ENCODE data around the gene SLFN5. TPM values are rescaled to one million over a fixed set of nuclear protein-coding genes. Genes with fewer than 3 reads are reported as not detected.

Gene SLFN5
- total and polyA plus RNA-seq, 2 of the 13 experiments (the other 11 are each of a cell fraction or from before 2014, with no cell fraction given) = 0.25 to 0.35 TPM

DNA sequence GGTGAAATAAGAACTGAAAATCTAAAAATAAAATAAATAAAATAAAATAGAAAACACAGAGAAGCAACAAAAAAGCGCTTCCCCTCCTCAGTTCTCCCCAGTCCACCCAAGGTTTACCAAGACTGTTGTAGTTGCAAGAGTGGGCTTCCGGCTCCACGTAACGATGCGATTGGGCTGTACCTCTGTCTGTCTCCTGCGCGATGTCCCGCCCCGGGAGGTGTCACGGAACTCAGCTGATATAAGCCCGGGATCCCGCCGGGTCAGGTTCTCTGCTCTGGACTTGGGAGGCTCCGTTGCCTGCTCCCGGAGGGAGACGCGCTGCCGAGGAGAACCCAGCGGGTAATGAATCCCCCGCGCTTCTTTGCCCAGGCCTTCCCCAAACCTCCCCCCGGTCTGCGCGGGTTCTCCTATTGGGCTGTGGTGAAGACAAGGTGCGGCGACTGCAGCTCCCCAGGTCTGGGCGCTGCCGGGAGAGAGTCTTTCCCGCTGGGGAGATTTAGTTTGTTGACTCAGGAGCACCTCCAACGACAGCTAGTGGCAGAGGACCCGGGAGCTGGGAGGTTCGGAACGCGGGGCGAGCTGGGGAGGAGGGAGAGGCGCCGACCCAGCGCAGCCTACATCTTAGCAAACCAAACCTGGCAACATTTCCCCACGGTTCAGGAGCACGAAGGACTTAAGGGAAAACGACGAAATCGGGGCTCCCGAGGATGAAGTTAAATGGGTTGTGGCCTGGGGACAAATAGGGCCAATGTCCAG, at the start of gene SLFN5 (continued):
- TF ChIP-seq, protein P1, sequence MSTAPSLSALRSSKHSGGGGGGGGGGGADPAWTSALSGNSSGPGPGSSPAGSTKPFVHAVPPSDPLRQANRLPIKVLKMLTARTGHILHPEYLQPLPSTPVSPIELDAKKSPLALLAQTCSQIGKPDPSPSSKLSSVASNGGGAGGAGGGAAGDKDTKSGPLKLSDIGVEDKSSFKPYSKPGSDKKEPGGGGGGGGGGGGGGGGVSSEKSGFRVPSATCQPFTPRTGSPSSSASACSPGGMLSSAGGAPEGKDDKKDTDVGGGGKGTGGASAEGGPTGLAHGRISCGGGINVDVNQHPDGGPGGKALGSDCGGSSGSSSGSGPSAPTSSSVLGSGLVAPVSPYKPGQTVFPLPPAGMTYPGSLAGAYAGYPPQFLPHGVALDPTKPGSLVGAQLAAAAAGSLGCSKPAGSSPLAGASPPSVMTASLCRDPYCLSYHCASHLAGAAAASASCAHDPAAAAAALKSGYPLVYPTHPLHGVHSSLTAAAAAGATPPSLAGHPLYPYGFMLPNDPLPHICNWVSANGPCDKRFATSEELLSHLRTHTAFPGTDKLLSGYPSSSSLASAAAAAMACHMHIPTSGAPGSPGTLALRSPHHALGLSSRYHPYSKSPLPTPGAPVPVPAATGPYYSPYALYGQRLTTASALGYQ (CRISPR knock-in tag; IDR thresholded peaks at IDR 0.05) = no peak
- TF ChIP-seq KMT2A (CRISPR knock-in tag; IDR thresholded peaks at IDR 0.05) (0 out of 2 replicates have a peak, but pooled peaks have one; percentile 13), NFE2L2 (IDR thresholded peaks at IDR 0.05; ENCODE audit: low read length) (no peak), THRA (CRISPR knock-in tag; IDR thresholded peaks at IDR 0.05; ENCODE audit: borderline replicate concordance) (no peak), ZC3H13 (CRISPR knock-in tag; IDR thresholded peaks at IDR 0.05) (no peak), GATAD1 (CRISPR knock-in tag; IDR thresholded peaks at IDR 0.05) (no peak), NRL (CRISPR knock-in tag; IDR thresholded peaks at IDR 0.05; ENCODE audit: borderline replicate concordance) (no peak), KAT2B (IDR thresholded peaks at IDR 0.05; ENCODE audit: borderline replicate concordance, low read depth, low read length) (no peak), MBNL3 (CRISPR knock-in tag; conservative IDR thresholded peaks at IDR 0.05) (no peak), POGZ (CRISPR knock-in tag; IDR thresholded peaks at IDR 0.05) (no peak), THAP11 (CRISPR knock-in tag; IDR thresholded peaks at IDR 0.05) (0 out of 2 replicates have a peak, but pooled peaks have one; percentile 17), ARID2 (CRISPR knock-in tag; IDR thresholded peaks at IDR 0.05; ENCODE audit: borderline replicate concordance) (no peak), DR1 (CRISPR knock-in tag; IDR thresholded peaks at IDR 0.05) (peak; percentile 63; the same call in 1 of the 2 replicates), CSRNP2 (CRISPR knock-in tag; conservative IDR thresholded peaks at IDR 0.05; ENCODE audit: low read depth) (no peak), RAD51 (IDR thresholded peaks at IDR 0.05; ENCODE audit: borderline replicate concordance) (no peak), RBM22 (optimal IDR thresholded peaks at IDR 0.05; ENCODE audit: low read length) (no peak), TGIF2 (CRISPR knock-in tag; IDR thresholded peaks at IDR 0.05) (no peak), NFYB (CRISPR knock-in tag; IDR thresholded peaks at IDR 0.05) (peak; percentile 88), KLF15 (CRISPR knock-in tag; IDR thresholded peaks at IDR 0.05; ENCODE audit: borderline replicate concordance) (no peak), GABPA (IDR thresholded peaks at IDR 0.05; ENCODE audit: low read depth, low read length) (peak; percentile 60), GABPA (CRISPR knock-in tag; IDR thresholded peaks at IDR 0.05; ENCODE audit: low read depth) (peak; percentile 79), ZNF451 (CRISPR knock-in tag; IDR thresholded peaks at IDR 0.05) (no peak), REPIN1 (CRISPR knock-in tag; IDR thresholded peaks at IDR 0.05; ENCODE audit: borderline replicate concordance, low read depth) (0 out of 2 replicates have a peak, but pooled peaks have one; percentile 37), NFKB2 (CRISPR knock-in tag; IDR thresholded peaks at IDR 0.05; ENCODE audit: borderline replicate concordance) (no peak)
- TF ChIP-seq, protein P2, sequence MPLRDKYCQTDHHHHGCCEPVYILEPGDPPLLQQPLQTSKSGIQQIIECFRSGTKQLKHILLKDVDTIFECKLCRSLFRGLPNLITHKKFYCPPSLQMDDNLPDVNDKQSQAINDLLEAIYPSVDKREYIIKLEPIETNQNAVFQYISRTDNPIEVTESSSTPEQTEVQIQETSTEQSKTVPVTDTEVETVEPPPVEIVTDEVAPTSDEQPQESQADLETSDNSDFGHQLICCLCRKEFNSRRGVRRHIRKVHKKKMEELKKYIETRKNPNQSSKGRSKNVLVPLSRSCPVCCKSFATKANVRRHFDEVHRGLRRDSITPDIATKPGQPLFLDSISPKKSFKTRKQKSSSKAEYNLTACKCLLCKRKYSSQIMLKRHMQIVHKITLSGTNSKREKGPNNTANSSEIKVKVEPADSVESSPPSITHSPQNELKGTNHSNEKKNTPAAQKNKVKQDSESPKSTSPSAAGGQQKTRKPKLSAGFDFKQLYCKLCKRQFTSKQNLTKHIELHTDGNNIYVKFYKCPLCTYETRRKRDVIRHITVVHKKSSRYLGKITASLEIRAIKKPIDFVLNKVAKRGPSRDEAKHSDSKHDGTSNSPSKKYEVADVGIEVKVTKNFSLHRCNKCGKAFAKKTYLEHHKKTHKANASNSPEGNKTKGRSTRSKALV (CRISPR knock-in tag; IDR thresholded peaks at IDR 0.05) = 0 out of 2 replicates have a peak, but pooled peaks have one; percentile 32
